Measurements from ENCODE around the gene LCORL.

DNA sequence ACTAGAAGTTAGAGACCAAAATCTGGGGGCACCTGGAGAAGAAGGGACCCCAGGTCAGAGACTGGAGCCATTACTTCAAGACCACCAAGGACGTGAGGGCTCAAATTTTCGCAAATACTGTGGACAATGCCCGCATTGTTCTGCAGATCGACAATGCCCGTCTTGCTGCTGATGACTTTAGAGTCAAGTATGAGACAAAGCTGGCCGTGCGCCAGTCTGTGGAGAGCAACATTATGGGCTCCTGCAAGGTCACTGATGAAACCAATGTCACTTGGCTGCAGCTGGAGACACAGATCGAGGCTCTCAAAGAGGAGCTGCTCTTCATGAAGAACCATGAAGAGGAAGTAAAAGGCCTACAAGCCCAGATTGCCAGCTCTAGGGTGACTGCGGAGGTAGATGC lies 109.5 kb downstream of the LCORL start:
- TF ChIP-seq POLR2A (IDR thresholded peaks at IDR 0.05) (no peak), CTCF (IDR thresholded peaks at IDR 0.05) (no peak)
